AG04449 (cell line): Measurements from ENCODE around the gene PKP4.

ENCODE experiments used
- CTCF ChIA-PET: fragments of 350-600 bp; formaldehyde crosslinking; extraction: SDS; loops from one replicate; lab custom pipeline; 2021; ENCODE audit warnings: antibody characterized with exemption; lab: Yijun Ruan, JAX
- POLR2A ChIA-PET: fragments of 400-600, 350-600 bp; formaldehyde crosslinking; extraction: SDS; loops from one replicate; lab custom pipeline; 2020; ENCODE audit warnings: antibody characterized with exemption, inconsistent platforms; lab: Yijun Ruan, JAX
- DNase-seq: peaks from one replicate; pipeline ENCODE4 v3.0.0-alpha.2; 2010; ENCODE audit warnings: low read depth, low spot score
- H3K4me3 ChIP-seq: 2 replicates; pipeline ENCODE4 v1.5.1; 2011; ENCODE audit warnings: low read depth, mild to moderate bottlenecking, control low read depth, low read length
- TF ChIP-seq, protein P1 (sequence below): IDR thresholded peaks from one replicate; pipeline ENCODE4 v1.5.1; 2011; ENCODE audit warnings: mild to moderate bottlenecking, moderate library complexity, low read length, control low read depth, inconsistent platforms; ENCODE audit not compliant: insufficient read depth; ENCODE audit errors: missing control alignments

The PKP4 gene

DNA sequence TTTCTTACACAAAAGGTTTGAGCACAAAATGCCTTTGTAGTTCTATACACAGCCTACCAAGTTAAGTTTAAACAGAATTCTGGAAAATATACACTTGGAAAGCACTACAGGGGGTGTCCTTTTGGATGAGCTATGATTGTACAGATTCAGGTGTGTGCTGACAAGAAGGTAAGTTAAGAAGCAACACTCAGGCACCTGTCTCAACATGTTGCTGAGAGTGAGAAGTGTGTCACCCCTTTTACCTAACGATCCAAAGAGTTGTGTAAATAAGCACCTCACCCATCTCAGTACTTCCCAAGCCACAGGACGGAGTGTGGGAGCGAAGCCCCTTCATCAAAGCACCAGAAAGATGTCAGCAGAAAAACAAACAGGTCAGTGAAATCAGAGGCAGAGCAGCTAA lies 228.9 kb downstream of the PKP4 start:
- ChIA-PET CTCF (interaction anchor here (1.0 kb wide), 1 partner anchor 8 kb away, joined by 3 read pairs; no protein-coding TSS in a partner anchor), POLR2A (no interaction called here)
- no peak for DNase-seq
- TF ChIP-seq, protein P1, sequence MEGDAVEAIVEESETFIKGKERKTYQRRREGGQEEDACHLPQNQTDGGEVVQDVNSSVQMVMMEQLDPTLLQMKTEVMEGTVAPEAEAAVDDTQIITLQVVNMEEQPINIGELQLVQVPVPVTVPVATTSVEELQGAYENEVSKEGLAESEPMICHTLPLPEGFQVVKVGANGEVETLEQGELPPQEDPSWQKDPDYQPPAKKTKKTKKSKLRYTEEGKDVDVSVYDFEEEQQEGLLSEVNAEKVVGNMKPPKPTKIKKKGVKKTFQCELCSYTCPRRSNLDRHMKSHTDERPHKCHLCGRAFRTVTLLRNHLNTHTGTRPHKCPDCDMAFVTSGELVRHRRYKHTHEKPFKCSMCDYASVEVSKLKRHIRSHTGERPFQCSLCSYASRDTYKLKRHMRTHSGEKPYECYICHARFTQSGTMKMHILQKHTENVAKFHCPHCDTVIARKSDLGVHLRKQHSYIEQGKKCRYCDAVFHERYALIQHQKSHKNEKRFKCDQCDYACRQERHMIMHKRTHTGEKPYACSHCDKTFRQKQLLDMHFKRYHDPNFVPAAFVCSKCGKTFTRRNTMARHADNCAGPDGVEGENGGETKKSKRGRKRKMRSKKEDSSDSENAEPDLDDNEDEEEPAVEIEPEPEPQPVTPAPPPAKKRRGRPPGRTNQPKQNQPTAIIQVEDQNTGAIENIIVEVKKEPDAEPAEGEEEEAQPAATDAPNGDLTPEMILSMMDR = no peak
- H3K4me3 ChIP-seq = no peak overlapping the region

DNA sequence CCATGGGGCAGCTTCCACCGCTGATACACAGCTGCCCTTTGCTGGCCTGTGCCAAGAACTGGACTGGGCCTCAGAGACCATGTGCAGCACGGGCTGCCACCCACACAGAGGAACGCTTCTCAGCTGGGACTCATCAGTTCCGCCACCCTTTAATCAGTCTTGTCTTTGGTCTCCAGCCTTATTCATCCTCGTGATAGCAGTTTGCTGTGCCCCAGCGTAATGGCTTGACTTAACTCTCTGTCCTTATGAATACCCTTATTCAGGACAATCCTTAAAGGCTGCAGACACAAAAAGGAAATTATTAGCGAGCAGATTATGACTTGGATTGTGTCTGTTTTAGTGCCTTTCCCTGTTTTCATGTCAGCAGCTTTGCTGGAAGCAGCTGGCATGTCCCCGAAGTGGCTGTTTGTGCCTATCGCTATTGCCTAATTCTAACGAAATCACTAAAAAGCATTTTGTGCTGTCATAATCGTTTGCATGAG lies 229.5 kb downstream of the PKP4 start:
- POLR2A ChIA-PET = no interaction called here
- CTCF ChIA-PET = interaction anchor here (1.0 kb wide), 1 partner anchor 9 kb away, joined by 3 read pairs; no protein-coding TSS in a partner anchor
- TF ChIP-seq, protein P1 = no peak
- no peak overlapping the region for H3K4me3 ChIP-seq
- no peak for DNase-seq

DNA sequence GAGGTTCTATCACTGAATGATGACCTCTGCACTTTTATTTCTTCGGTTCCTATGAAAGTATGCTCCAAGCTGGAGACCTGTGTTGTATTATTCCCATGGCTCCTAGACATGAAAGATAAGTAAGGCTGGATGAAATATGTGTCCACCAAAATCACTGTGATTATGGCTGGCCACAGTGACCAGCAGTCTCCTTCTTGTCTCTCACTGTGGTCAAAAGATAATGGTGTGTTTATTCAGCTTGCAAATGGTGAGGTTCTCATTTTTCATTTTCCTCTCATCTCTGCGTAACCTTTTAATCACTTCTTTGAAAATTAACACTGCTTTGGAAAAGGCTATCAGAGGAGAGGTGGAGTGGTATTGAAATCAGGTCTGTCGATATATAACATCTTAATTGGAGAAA lies 230.6 kb downstream of the PKP4 start:
- ChIA-PET POLR2A (no interaction called here), CTCF (no interaction called here)
- TF ChIP-seq, protein P1 = no peak
- DNase-seq = no peak
- H3K4me3 ChIP-seq = no peak overlapping the region

DNA sequence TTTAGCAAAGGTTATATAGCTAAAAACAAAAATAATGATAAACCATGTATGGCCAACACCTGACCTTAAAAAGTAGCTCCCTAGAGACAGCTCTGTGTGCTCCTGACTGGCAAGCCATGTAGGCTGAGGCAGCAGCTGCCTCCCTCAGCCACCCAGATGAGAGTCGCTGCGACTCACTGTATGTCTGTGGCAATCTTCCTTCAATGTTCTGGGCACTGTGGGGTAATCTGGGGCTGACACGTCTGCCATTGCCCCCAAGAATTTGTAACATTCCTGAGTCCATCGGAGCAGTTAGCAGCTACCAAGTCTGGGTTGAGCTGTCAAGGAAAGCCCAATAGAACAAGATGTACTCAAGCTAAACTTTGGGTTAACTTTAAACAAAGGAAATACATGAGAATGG lies 232.0 kb downstream of the PKP4 start:
- ChIA-PET POLR2A (no interaction called here), CTCF (no interaction called here)
- no peak overlapping the region for H3K4me3 ChIP-seq
- TF ChIP-seq, protein P1 = no peak
- no peak for DNase-seq

DNA sequence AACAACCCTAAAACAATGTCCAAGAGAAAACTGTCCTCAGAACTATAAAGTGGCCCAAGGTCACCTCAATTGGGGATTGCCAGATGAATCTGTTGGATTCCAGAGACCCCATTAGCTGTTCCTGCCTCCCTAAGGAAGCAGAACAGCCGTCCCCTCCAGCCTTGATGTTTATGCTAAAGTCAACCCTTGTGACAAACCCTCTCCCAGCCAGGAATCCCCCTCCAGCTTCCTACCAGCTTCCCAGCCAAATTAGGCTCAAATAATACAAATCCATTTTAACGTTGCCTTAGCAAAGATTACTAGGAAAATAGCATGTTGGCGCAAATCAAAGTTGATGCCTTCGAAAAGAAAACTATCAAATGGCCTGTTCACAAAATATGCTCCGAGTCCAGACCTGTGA lies 232.6 kb downstream of the PKP4 start:
- TF ChIP-seq, protein P1 = no peak
- ChIA-PET POLR2A (no interaction called here), CTCF (interaction anchor here (0.7 kb wide), 1 partner anchor 665 kb away, joined by 3 read pairs; no protein-coding TSS in a partner anchor)
- DNase-seq = no peak
- H3K4me3 ChIP-seq = no peak overlapping the region

DNA sequence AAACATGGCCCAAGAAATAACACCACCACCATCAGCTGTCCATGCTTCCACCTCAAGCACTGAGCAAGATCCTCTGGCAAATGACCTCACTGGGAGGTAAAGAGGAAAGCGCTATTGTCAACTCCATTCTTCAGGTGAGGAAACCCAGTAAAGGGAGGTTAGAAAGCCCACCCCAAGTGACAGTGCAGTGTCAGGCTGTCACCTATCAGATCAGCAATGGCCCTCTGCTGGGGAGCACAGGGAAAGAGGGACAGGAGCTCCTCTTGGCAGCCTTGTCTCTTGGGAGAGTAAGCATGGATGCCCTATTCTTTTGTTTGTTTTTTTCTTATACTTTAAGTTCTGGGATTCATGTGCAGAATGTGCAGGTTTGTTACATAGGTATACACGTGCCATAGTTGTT lies 234.1 kb downstream of the PKP4 start:
- ChIA-PET CTCF (no interaction called here), POLR2A (interaction anchor here (0.6 kb wide), 1 partner anchor 42 kb away, joined by 3 read pairs; no protein-coding TSS in a partner anchor)
- no peak for DNase-seq
- TF ChIP-seq, protein P1 = no peak
- H3K4me3 ChIP-seq = no peak overlapping the region
